Metanephros (tissue), 2 donors: Measurements from ENCODE around the gene ARAP1. TPM values are rescaled to one million over a fixed set of nuclear protein-coding genes. Genes with fewer than 3 reads are reported as not detected.

Experiments
- small RNA-seq: library from RNA; depleted of rRNA; stranded (forward); fragments of <200 nt; gene quantifications from one replicate; pipeline ENCODE3, GENCODE V24; 2014; ENCODE audit warnings: low replicate concordance
- total RNA-seq: library from RNA; depleted of rRNA; stranded (reverse); fragments of >200 nt; gene quantifications from one replicate; pipeline ENCODE4 v1.2.3, GENCODE V29; 2014

The ARAP1 gene
- total RNA-seq = 138 TPM

DNA sequence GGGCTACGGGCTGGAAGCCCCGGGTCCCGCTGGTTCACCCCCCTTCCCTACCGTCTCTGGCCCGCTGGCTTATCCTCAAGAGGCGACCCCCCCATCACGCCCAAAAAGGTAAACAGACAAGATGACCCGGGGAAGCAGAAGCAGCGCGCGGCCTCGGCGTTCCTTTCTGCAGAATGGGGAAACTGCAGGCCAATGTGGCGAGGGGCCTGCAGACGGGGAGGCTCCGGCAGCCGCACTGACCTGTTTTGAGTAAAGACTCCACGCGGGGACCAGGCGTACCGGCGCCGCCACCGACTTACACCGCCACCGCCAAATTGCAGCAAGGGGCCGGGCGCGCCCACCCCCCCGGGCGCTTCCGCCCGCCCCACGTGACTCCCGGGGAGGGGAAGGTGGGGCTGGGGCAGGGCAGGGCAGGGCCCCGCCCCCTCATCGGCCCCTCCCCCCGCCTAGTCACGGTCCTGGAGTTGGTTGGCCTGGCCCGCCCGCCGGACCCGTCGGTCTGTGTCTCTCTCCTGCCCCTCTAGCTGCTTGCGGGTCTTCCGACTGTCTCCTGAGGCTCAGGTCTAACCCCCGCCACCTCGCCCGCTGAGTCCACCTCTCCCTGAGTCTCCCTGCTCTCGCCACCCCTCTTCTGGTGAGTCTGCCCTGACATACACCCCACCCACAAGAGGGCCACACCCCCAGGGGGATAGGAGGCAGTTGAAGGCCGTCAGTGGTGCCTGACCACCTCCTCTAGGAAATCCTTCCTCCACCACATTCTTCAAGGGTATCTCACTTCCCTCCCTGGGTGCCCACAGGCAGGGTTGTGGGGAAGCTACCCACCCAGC is at the start of gene ARAP1:
ARAP1 (minus strand) TSS at position 321 of the 827 bp plus-strand sequence. CDS start 25,280 bp downstream, outside the sequence.

DNA sequence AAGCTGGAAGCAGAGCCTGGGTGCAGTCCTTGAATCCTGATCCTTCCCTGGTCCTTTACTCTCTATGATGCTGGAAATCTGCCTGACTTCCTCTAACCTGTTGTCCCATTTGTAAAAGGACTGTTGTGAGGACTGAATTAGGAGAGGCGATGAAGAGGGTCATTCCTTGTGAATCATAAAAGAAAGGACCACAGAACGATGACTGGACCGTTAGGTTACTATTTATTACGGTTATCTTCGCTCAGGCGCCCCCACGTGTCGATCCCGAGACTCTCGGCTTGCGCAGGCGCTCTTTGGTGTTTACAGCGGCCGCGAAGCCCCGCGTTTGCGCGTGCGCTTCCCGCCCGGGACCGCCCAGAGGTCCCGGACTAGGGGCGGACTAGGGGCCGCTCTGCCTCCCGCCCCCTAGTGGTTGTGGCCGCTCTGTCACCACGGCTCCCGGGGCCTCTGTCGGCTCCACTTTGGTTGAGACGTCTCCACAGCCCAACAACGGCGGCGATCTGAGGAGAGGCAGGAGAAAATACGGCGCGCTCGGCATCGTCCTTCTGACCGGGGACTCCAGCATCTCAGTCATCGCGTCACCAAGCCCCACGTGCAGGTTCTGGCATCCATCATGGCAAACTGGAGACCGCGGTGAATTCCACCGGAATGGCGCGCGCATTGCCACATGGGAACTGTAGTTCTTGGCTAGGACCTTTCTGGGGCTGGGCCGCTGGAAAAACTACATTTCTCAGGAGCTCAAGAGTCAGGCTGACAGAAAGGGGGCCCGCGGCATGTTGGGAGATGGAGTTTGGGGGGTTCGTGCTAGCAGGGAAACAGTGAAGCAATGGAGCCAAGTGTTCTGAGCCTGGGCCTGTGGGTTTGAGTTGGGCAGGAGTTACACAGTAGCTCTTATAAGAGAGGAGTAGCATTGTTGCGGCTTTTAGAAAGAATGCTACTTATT is 41.5 kb upstream of the ARAP1 start, which contains the start of gene STARD10:
STARD10 (minus strand) TSS at position 623 of the 943 bp plus-strand sequence. CDS start 12,866 bp downstream, outside the sequence.

DNA sequence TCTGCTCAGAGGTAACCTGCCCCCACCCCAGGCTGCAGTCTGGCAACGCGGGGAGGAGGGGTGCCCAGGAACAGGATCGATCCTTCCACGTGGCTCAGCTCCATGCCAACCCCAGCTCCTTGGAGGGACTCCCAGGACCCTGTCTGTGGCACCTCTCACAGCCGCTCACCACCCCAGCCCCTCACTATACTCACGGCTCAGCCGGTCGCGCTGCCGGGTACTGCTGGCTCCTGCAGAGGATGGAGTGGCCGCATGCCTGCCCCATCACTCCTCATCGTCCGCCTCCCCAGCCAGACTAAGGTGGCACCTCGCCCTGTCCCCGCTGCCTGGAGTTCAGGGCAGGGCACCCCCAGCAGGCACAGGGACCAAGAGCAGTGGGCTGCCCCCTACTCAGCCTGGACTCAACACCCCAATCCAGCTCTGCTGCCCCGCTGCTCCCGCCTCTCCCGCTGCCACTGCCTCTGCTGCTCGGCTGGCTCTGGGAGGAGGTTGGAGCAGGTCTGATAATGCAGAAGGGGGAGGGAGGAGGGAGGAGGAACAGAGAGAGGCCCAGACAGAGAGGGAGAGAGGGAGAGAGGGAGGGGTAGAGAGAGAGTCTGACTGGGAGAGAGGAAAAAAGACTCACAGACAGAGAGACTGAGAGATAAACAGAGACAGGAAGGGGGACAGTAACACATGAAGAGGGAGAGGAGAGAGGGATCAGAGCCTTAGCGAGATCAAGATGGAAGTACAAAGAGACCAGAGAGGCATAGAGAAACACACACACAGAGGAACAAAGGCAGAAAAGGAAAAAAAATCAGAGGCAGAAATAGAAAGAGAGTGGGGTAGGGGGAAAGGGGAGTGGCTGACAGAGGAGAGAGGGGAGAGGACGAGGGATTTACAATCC is 78.0 kb downstream of the ARAP1 start, which contains the start of gene PDE2A:
PDE2A (minus strand) TSS at position 480 of the 886 bp plus-strand sequence; CDS start at position 265, 215 bp downstream.

Small RNA genes within 50 kb of the gene (small RNA-seq; reads per million reads assigned to genes)
- gene MIR4692 (not detected), gene RF00019 (not detected)

Other genes starting within 250 kb of the ARAP1 start
- gene PDE2A, start 78.0 kb downstream of the ARAP1 start, total RNA-seq = 26.7 TPM
- gene STARD10, start 41.6 kb upstream of the ARAP1 start, total RNA-seq = 36.1 TPM
- gene ATG16L2, start 62.0 kb upstream of the ARAP1 start, total RNA-seq = 42.9 TPM